ENCODE measurements around the gene CYB561D2.

Gene CYB561D2

GRCh38 chr3:50388016-50388719 is 37.5 kb downstream of the CYB561D2 start:
- no peaks in the 10 kb centered on the region for H3K36me3 ChIP-seq (ENCODE audit: control insufficient read depth in 5 of 5, insufficient read depth in 5 of 5, low read length in 5 of 5)
- H3K4me3 ChIP-seq (ENCODE audit: low read depth in 1 of 5, low read length in 5 of 5): no peak overlapping the region
- H3K27ac ChIP-seq (ENCODE audit: low read depth, low read length): no peak overlapping the region
- no peaks in the 10 kb centered on the region for H3K9me3 ChIP-seq (ENCODE audit: control insufficient read depth in 5 of 5, low read length in 5 of 5)
- no peak overlapping the region for H3K9ac ChIP-seq (ENCODE audit: low read length in 5 of 5)
- no peaks in the 10 kb centered on the region for H3K27me3 ChIP-seq (ENCODE audit: control insufficient read depth in 5 of 5, insufficient read depth in 4 of 5, low read length in 5 of 5)
- peaks cover 0 to 17% (median 12%) of the 10 kb centered on the region in 5 donors for H3K4me1 ChIP-seq (ENCODE audit: control insufficient read depth in 5 of 5, insufficient read depth in 5 of 5, low read length in 5 of 5)

DNA sequence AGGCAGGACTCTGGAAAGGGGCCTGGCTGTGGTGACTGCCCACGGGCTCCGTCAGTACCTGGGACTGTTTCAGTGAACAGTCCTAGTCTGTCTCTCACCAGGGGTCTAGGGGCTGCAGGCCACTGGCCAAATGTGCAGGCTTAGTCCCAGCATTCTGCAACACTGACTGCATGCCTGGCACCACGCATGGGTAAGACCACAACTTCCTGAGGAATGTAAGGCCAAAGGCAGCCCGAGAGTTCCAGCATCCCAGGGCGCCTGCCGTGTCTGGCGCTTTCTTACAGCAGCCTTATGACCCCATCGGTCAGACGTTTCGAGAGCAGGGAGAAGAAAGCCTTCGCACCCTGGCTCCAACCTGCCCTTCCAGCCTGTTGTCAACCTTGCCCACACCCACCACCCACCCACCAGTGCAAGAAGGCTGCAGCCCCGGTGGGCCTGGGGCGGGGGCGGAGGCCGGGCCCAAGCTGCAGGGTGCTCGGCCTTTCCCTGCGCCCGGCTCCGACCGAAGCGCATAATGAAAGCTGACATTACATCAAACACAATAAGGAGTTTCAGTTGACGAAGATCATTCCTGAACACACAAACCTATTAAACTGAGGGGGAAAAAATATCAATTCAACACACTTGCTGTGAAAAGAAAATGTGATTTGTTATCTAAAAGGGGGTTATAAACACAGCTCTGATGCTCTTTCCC is 38.2 kb downstream of the CYB561D2 start:
- H3K4me3 ChIP-seq (ENCODE audit: low read depth in 1 of 5, low read length in 5 of 5): no peak overlapping the region
- H3K27me3 ChIP-seq (ENCODE audit: control insufficient read depth in 5 of 5, insufficient read depth in 4 of 5, low read length in 5 of 5): no peaks in the 10 kb centered on the region
- H3K9me3 ChIP-seq (ENCODE audit: control insufficient read depth in 5 of 5, low read length in 5 of 5): no peaks in the 10 kb centered on the region
- no peak overlapping the region for H3K9ac ChIP-seq (ENCODE audit: low read length in 5 of 5)
- H3K27ac ChIP-seq (ENCODE audit: low read depth, low read length): no peak overlapping the region
- H3K36me3 ChIP-seq (ENCODE audit: control insufficient read depth in 5 of 5, insufficient read depth in 5 of 5, low read length in 5 of 5): no peaks in the 10 kb centered on the region
- H3K4me1 ChIP-seq (ENCODE audit: control insufficient read depth in 5 of 5, insufficient read depth in 5 of 5, low read length in 5 of 5): peaks cover 0 to 17% (median 12%) of the 10 kb centered on the region in 5 donors

GRCh38 chr3:50389414-50389767 is 38.7 kb downstream of the CYB561D2 start:
- peaks cover 0 to 17% (median 12%) of the 10 kb centered on the region in 5 donors for H3K4me1 ChIP-seq (ENCODE audit: control insufficient read depth in 5 of 5, insufficient read depth in 5 of 5, low read length in 5 of 5)
- no peak overlapping the region for H3K4me3 ChIP-seq (ENCODE audit: low read depth in 1 of 5, low read length in 5 of 5)
- H3K27me3 ChIP-seq (ENCODE audit: control insufficient read depth in 5 of 5, insufficient read depth in 4 of 5, low read length in 5 of 5): no peaks in the 10 kb centered on the region
- H3K9ac ChIP-seq (ENCODE audit: low read length in 5 of 5): no peak overlapping the region
- no peaks in the 10 kb centered on the region for H3K36me3 ChIP-seq (ENCODE audit: control insufficient read depth in 5 of 5, insufficient read depth in 5 of 5, low read length in 5 of 5)
- H3K9me3 ChIP-seq (ENCODE audit: control insufficient read depth in 5 of 5, low read length in 5 of 5): no peaks in the 10 kb centered on the region
- no peak overlapping the region for H3K27ac ChIP-seq (ENCODE audit: low read depth, low read length)

- Histone ChIP-seq H3K36me3 (ENCODE audit: control insufficient read depth in 5 of 5, insufficient read depth in 5 of 5, low read length in 5 of 5) (no peaks in the 10 kb centered on the region), H3K4me3 (ENCODE audit: low read depth in 1 of 5, low read length in 5 of 5) (no peak overlapping the region), H3K4me1 (ENCODE audit: control insufficient read depth in 5 of 5, insufficient read depth in 5 of 5, low read length in 5 of 5) (peaks cover 0 to 22% (median 12%) of the 10 kb centered on the region in 5 donors), H3K9me3 (ENCODE audit: control insufficient read depth in 5 of 5, low read length in 5 of 5) (no peaks in the 10 kb centered on the region), H3K9ac (ENCODE audit: low read length in 5 of 5) (no peak overlapping the region), H3K27ac (ENCODE audit: low read depth, low read length) (no peak overlapping the region), H3K27me3 (ENCODE audit: control insufficient read depth in 5 of 5, insufficient read depth in 4 of 5, low read length in 5 of 5) (no peaks in the 10 kb centered on the region)
These were observed 40.0 kb downstream of the CYB561D2 start for GRCh38 chr3:50390508-50391224.

- no peaks in the 10 kb centered on the region for H3K9me3 ChIP-seq (ENCODE audit: control insufficient read depth in 5 of 5, low read length in 5 of 5)
- H3K4me3 ChIP-seq (ENCODE audit: low read depth in 1 of 5, low read length in 5 of 5): no peak overlapping the region
- no peak overlapping the region for H3K27ac ChIP-seq (ENCODE audit: low read depth, low read length)
- H3K9ac ChIP-seq (ENCODE audit: low read length in 5 of 5): no peak overlapping the region
- no peaks in the 10 kb centered on the region for H3K27me3 ChIP-seq (ENCODE audit: control insufficient read depth in 5 of 5, insufficient read depth in 4 of 5, low read length in 5 of 5)
- peaks cover 0 to 24% (median 12%) of the 10 kb centered on the region in 5 donors for H3K4me1 ChIP-seq (ENCODE audit: control insufficient read depth in 5 of 5, insufficient read depth in 5 of 5, low read length in 5 of 5)
- H3K36me3 ChIP-seq (ENCODE audit: control insufficient read depth in 5 of 5, insufficient read depth in 5 of 5, low read length in 5 of 5): no peaks in the 10 kb centered on the region
These were observed 41.5 kb downstream of the CYB561D2 start for GRCh38 chr3:50392101-50392715.

GRCh38 chr3:50393061-50393460 is 42.4 kb downstream of the CYB561D2 start:
- H3K27ac ChIP-seq (ENCODE audit: low read depth, low read length): no peak overlapping the region
- H3K9me3 ChIP-seq (ENCODE audit: control insufficient read depth in 5 of 5, low read length in 5 of 5): no peaks in the 10 kb centered on the region
- H3K9ac ChIP-seq (ENCODE audit: low read length in 5 of 5): no peak overlapping the region
- no peak overlapping the region for H3K4me3 ChIP-seq (ENCODE audit: low read depth in 1 of 5, low read length in 5 of 5)
- H3K36me3 ChIP-seq (ENCODE audit: control insufficient read depth in 5 of 5, insufficient read depth in 5 of 5, low read length in 5 of 5): no peaks in the 10 kb centered on the region
- H3K4me1 ChIP-seq (ENCODE audit: control insufficient read depth in 5 of 5, insufficient read depth in 5 of 5, low read length in 5 of 5): peaks cover 0 to 24% (median 12%) of the 10 kb centered on the region in 5 donors
- H3K27me3 ChIP-seq (ENCODE audit: control insufficient read depth in 5 of 5, insufficient read depth in 4 of 5, low read length in 5 of 5): no peaks in the 10 kb centered on the region

GRCh38 chr3:50395070-50395860 is 44.6 kb downstream of the CYB561D2 start:
- Histone ChIP-seq H3K9me3 (ENCODE audit: control insufficient read depth in 5 of 5, low read length in 5 of 5) (no peaks in the 10 kb centered on the region), H3K9ac (ENCODE audit: low read length in 5 of 5) (no peak overlapping the region), H3K4me1 (ENCODE audit: control insufficient read depth in 5 of 5, insufficient read depth in 5 of 5, low read length in 5 of 5) (peaks cover 0 to 24% (median 12%) of the 10 kb centered on the region in 5 donors), H3K27me3 (ENCODE audit: control insufficient read depth in 5 of 5, insufficient read depth in 4 of 5, low read length in 5 of 5) (no peaks in the 10 kb centered on the region), H3K36me3 (ENCODE audit: control insufficient read depth in 5 of 5, insufficient read depth in 5 of 5, low read length in 5 of 5) (no peaks in the 10 kb centered on the region), H3K4me3 (ENCODE audit: low read depth in 1 of 5, low read length in 5 of 5) (no peak overlapping the region), H3K27ac (ENCODE audit: low read depth, low read length) (no peak overlapping the region)

DNA sequence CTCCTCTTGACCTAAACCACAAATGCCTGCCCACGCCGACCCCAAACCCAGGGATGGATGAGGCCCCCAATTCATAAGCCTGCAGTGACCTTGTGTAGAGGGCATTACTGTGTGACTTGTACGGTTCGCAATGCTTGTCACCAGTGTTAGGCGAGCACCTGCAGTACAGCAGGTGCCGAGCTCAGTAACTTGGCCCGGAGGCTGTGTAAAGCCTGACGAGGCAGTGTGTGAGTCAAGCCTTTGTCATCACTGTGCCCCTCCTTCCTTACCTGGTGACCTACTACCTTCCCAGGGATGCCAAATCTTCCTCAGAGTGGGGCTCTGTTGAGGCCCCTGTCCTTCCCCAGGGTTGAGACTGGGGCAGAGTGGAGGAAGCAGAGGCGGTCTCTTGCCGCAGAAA is 45.8 kb downstream of the CYB561D2 start:
- no peaks in the 10 kb centered on the region for H3K36me3 ChIP-seq (ENCODE audit: control insufficient read depth in 5 of 5, insufficient read depth in 5 of 5, low read length in 5 of 5)
- H3K27me3 ChIP-seq (ENCODE audit: control insufficient read depth in 5 of 5, insufficient read depth in 4 of 5, low read length in 5 of 5): no peaks in the 10 kb centered on the region
- H3K4me1 ChIP-seq (ENCODE audit: control insufficient read depth in 5 of 5, insufficient read depth in 5 of 5, low read length in 5 of 5): peaks cover 0 to 22% (median 7%) of the 10 kb centered on the region in 5 donors
- no peaks in the 10 kb centered on the region for H3K9me3 ChIP-seq (ENCODE audit: control insufficient read depth in 5 of 5, low read length in 5 of 5)
- H3K4me3 ChIP-seq (ENCODE audit: low read depth in 1 of 5, low read length in 5 of 5): no peak overlapping the region
- no peak overlapping the region for H3K27ac ChIP-seq (ENCODE audit: low read depth, low read length)
- no peak overlapping the region for H3K9ac ChIP-seq (ENCODE audit: low read length in 5 of 5)

DNA sequence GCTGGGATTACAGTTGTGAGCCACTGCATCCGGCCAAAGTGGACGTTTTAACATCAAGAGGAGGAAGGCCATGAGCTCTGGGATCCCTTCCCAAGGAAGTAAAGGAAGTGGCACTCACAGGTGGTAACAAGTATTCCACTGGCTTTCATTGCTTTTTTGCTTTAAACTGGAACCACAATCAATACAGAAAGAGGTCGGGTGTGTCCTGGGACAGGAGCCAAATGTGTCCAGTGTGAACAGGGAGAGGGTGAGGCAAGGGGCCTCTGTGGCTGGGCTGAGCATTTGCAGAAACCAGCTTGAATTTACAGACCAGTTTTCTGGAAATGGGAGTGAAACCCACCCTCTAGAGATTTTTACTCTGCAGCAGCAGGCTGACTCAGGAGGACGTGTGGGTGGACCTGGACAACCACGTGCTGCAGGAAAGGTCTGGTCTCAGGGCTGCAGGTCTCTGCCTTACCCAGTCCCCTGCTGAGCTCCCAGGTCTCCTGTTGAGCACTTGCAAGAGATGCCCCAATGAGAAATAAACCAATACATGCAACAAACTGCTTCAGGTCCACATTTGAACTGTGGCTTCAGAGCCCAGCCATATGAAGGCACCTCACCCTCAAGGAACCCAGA is 51.4 kb downstream of the CYB561D2 start:
- peaks cover 0 to 18% (median 14%) of the 10 kb centered on the region in 5 donors for H3K4me1 ChIP-seq (ENCODE audit: control insufficient read depth in 5 of 5, insufficient read depth in 5 of 5, low read length in 5 of 5)
- H3K36me3 ChIP-seq (ENCODE audit: control insufficient read depth in 5 of 5, insufficient read depth in 5 of 5, low read length in 5 of 5): no peaks in the 10 kb centered on the region
- H3K27me3 ChIP-seq (ENCODE audit: control insufficient read depth in 5 of 5, insufficient read depth in 4 of 5, low read length in 5 of 5): no peaks in the 10 kb centered on the region
- H3K9ac ChIP-seq (ENCODE audit: low read length in 5 of 5): no peak overlapping the region
- H3K27ac ChIP-seq (ENCODE audit: low read depth, low read length): no peak overlapping the region
- H3K9me3 ChIP-seq (ENCODE audit: control insufficient read depth in 5 of 5, low read length in 5 of 5): no peaks in the 10 kb centered on the region
- H3K4me3 ChIP-seq (ENCODE audit: low read depth in 1 of 5, low read length in 5 of 5): no peak overlapping the region

All from subcutaneous abdominal adipose tissue (tissue), 5 donors.